OCI-LY3 (cell line): ENCODE measurements around the gene ZMIZ1.

Source experiments
- H2AFZ ChIP-seq: fragments of 200-600, 300-600 bp; shearing (Covaris generic); 2 replicates; pipeline ENCODE4 v1.6.0; 2014; ENCODE audit warnings: antibody characterized with exemption, low read depth, low read length
- H3K27ac ChIP-seq: fragments of 200-600, 300-600 bp; sonication (generic); 2 replicates; pipeline ENCODE4 v1.5.1; 2014; ENCODE audit warnings: mild to moderate bottlenecking, low read length, moderate library complexity, mixed read lengths
- H3K27me3 ChIP-seq: fragments of 200-600, 300-600 bp; sonication (generic); 2 replicates; pipeline ENCODE4 v1.6.1; 2014; ENCODE audit warnings: low read depth, low read length, mixed read lengths
- H3K36me3 ChIP-seq: fragments of 200-600, 300-600 bp; sonication (generic); replicated peaks from 2 replicates; pipeline ENCODE3; 2014; ENCODE audit warnings: low read depth, low read length, mixed read lengths
- H3K4me1 ChIP-seq: fragments of 300-600, 200-600 bp; sonication (generic); 2 replicates; pipeline ENCODE4 v1.6.1; 2014; ENCODE audit warnings: low read length, mixed read lengths
- H3K4me2 ChIP-seq: fragments of 200-600, 300-600 bp; sonication (generic); 2 replicates; pipeline ENCODE4 v1.6.1; 2014; ENCODE audit warnings: low read length, mixed read lengths
- H3K4me3 ChIP-seq: fragments of 300-600, 200-600 bp; sonication (generic); 2 replicates; pipeline ENCODE4 v1.5.1; 2014; ENCODE audit warnings: antibody characterized with exemption, mild to moderate bottlenecking, low read length, moderate library complexity
- H3K79me2 ChIP-seq: fragments of 300-600, 200-600 bp; shearing (Covaris generic); 2 replicates; pipeline ENCODE4 v1.6.1; 2014; ENCODE audit warnings: mild to moderate bottlenecking, low read length, mixed read lengths
- H3K9ac ChIP-seq: fragments of 300-600, 200-600 bp; shearing (Covaris generic); 2 replicates; pipeline ENCODE4 v1.6.0; 2014; ENCODE audit warnings: mild to moderate bottlenecking, low read length, moderate library complexity
- H3K9me3 ChIP-seq: fragments of 200-600, 300-600 bp; shearing (Covaris generic); 2 replicates; pipeline ENCODE4 v1.6.1; 2014; ENCODE audit warnings: low read length, mixed read lengths; ENCODE audit not compliant: insufficient read depth
- H4K20me1 ChIP-seq: fragments of 200-600, 300-600 bp; sonication (generic); 2 replicates; pipeline ENCODE4 v1.6.1; 2016; ENCODE audit warnings: low read length, mixed read lengths; ENCODE audit not compliant: insufficient read depth
- EZH2phosphoT487 ChIP-seq: fragments of 200-600 bp; shearing (Covaris generic); IDR thresholded peaks from 2 replicates; pipeline ENCODE4 v1.6.1; 2018; ENCODE audit warnings: antibody characterized with exemption, mixed run types, low read depth
- TF ChIP-seq, protein P1 (sequence below): fragments of 200-600, 300-600 bp; sonication (generic); IDR thresholded peaks from 2 replicates; pipeline ENCODE4 v1.5.1; 2014; ENCODE audit warnings: antibody characterized with exemption, low read length, low read depth

The ZMIZ1 gene

DNA sequence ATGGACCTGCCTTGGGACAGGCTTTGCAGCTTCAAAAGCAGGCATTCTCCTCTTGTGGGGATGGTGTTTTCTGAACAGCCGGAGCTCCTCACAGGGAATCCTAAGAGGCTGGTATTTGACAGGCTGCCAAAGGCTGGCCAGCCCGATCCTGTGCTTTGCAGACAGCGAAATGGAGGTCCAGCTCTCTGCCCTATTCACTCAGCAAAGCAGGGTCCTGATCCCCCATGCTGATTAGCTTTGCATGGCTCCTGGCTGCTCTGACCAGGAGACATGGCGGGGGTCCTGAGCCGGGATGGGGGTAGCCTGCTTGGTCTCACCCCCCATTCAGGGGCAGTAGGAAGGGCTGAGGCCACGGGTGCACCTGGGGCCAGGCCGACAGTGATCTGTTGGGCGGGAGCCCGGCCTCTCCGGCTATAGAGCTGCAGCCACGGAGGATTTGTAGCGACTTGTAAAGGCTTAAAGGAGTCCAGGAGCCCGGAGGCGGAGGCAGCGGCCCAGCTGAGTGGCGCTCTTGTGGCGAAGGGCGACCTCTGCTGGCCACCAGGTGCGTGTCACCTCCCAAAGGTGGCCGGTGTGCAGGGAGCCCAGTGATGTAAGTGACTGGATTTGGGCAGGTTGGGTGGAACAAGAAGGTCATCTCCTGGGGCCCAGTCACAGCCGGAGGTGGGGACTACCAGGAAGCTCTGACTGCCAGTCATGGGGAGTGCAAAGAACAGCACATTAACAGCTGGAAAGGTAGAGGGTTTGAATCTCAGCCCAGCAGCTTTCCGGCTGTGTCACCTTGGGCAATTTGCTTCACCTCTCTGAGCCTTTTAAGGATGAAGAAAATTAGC is 126.5 kb downstream of the ZMIZ1 start:
- peak overlapping the region; percentile 54 for H3K4me2 ChIP-seq
- H3K4me1 ChIP-seq, result peaks cover 3% of the 10 kb centered on the region; the same call in 1 of the 2 replicates
- no peak overlapping the region for H2AFZ ChIP-seq
- no peak overlapping the region for H3K4me3 ChIP-seq
- TF ChIP-seq EZH2phosphoT487, result no peak
- TF ChIP-seq, protein P1, sequence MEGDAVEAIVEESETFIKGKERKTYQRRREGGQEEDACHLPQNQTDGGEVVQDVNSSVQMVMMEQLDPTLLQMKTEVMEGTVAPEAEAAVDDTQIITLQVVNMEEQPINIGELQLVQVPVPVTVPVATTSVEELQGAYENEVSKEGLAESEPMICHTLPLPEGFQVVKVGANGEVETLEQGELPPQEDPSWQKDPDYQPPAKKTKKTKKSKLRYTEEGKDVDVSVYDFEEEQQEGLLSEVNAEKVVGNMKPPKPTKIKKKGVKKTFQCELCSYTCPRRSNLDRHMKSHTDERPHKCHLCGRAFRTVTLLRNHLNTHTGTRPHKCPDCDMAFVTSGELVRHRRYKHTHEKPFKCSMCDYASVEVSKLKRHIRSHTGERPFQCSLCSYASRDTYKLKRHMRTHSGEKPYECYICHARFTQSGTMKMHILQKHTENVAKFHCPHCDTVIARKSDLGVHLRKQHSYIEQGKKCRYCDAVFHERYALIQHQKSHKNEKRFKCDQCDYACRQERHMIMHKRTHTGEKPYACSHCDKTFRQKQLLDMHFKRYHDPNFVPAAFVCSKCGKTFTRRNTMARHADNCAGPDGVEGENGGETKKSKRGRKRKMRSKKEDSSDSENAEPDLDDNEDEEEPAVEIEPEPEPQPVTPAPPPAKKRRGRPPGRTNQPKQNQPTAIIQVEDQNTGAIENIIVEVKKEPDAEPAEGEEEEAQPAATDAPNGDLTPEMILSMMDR, result peak; percentile 77
- H3K79me2 ChIP-seq, result no peaks in the 10 kb centered on the region
- H3K27ac ChIP-seq, result no peak overlapping the region
- H3K36me3 ChIP-seq, result no peaks in the 10 kb centered on the region
- no peaks in the 10 kb centered on the region for H4K20me1 ChIP-seq
- no peak overlapping the region for H3K9ac ChIP-seq
- peaks cover 18% of the 10 kb centered on the region; the same call in 1 of the 2 replicates for H3K27me3 ChIP-seq
- H3K9me3 ChIP-seq, result no peaks in the 10 kb centered on the region

DNA sequence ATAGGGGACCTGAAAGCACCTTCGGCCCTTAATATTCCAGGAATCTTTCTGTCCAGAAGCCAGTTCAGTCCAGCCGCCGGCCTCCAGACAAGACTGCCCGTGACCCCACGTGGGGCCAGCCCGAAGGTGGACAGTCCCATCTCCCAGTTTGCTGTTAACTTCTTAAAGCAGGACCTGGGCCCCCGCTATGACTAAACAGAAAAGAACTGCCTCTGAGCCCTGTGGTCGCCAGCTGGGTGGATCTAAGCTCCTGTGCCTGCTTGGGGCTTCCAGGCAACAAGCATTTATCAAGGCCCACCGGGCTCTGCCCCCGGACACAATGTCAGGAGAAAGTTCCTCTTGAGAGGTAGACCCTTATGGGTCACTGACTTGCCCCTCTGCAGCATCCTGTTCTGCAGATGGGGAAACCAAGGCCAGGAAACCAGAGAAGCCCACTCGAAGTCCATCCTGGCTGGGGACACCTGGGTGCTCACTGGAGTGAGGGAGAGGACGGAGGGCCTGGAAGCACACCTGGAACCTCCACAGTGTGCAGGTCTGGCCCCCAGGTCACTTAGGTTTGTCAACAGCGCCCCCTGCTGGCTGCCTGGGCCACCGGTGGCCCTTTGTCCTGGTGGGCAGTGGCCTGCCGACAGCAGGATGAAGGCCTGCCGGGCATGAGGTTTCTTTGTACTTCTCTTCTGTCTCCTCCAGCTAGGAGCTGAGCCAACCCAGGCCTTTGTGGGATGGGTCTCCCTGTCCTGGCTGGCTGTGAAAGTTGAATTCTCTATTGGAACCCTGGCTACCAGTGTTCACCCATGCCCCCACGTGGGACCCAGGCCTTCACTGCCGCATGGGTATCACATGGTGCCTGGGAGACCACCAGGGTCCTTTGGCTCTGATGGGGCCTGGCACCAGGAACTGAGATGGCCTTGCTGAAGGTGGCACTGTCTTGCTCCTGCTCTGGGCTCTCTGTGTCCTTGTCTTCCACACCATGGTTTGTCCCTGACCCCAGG is 128.0 kb downstream of the ZMIZ1 start:
- Histone ChIP-seq H3K27me3 (peaks cover 18% of the 10 kb centered on the region; the same call in 1 of the 2 replicates), H3K4me2 (no peak overlapping the region), H3K4me1 (peaks cover 3% of the 10 kb centered on the region; the same call in 1 of the 2 replicates), H3K79me2 (no peaks in the 10 kb centered on the region), H3K27ac (no peak overlapping the region), H3K4me3 (no peak overlapping the region), H3K9me3 (no peaks in the 10 kb centered on the region), H3K36me3 (no peaks in the 10 kb centered on the region), H3K9ac (no peak overlapping the region), H2AFZ (no peak overlapping the region), H4K20me1 (no peaks in the 10 kb centered on the region)
- no peak for TF ChIP-seq EZH2phosphoT487
- TF ChIP-seq, protein P1, result peak; percentile 83

DNA sequence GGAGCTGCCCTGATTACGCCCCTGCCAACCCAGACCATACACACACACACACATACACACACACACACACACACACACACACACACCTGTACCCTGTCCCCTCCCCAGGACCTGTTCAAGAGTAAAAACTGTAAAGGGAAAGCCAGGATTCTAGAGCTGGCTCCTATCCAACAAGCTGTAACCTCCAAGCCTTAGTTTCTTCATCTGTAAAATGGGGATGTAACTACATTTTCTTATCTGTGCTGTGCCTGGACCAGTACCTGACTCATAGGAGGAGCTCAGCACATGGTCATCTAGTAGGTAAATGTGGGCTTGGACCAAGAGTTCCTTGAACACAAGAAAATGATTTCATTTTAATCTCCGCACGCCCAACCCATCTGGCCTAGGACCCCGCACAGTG is 128.8 kb downstream of the ZMIZ1 start:
- TF ChIP-seq, protein P1, result no peak
- no peak for TF ChIP-seq EZH2phosphoT487
- H3K27ac ChIP-seq, result no peak overlapping the region

DNA sequence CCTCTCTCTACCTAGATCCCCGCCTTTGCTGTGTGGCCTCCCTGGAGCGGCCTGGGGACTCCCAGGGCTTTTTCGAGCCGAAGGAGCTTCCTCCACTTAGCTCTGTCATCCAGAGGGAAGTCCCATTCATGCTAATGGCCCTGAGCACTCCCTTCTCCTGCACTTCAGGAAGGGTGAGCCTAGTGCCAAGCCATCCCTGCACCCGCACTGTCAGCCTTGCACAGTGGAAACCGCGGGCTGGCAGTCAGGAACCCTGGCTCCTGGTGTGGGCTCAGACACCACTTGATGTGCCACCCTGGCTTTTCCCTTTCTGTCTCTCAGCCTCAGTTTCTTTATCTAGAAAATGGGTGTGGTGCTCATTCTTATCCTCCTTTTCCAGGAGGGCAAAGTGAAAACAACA is 131.6 kb downstream of the ZMIZ1 start:
- Histone ChIP-seq H4K20me1 (no peaks in the 10 kb centered on the region), H3K4me3 (no peak overlapping the region), H2AFZ (no peak overlapping the region), H3K79me2 (no peaks in the 10 kb centered on the region), H3K9ac (no peak overlapping the region), H3K27me3 (no peaks in the 10 kb centered on the region), H3K36me3 (no peaks in the 10 kb centered on the region), H3K4me1 (peaks cover 11% of the 10 kb centered on the region), H3K27ac (no peak overlapping the region), H3K9me3 (no peaks in the 10 kb centered on the region), H3K4me2 (no peak overlapping the region)
- no peak for TF ChIP-seq EZH2phosphoT487
- TF ChIP-seq, protein P1, result no peak

More for the DNA sequence above, 128.8 kb downstream of the ZMIZ1 start:
- Histone ChIP-seq H3K9ac (no peak overlapping the region), H2AFZ (no peak overlapping the region), H3K4me3 (no peak overlapping the region), H4K20me1 (no peaks in the 10 kb centered on the region), H3K4me2 (no peak overlapping the region), H3K4me1 (peaks cover 3% of the 10 kb centered on the region; the same call in 1 of the 2 replicates), H3K9me3 (no peaks in the 10 kb centered on the region), H3K27me3 (peaks cover 18% of the 10 kb centered on the region; the same call in 1 of the 2 replicates), H3K36me3 (no peaks in the 10 kb centered on the region), H3K79me2 (no peaks in the 10 kb centered on the region)
